ENCODE data around the gene PPP1CC. TPM values are rescaled to one million over a fixed set of nuclear protein-coding genes. Genes with fewer than 3 reads are reported as not detected.

The PPP1CC gene
- total RNA-seq, 1 donor from 2014 or later = 150 TPM

- DNase-seq = no peak
These were observed 55.1 kb downstream of the PPP1CC start for GRCh38 chr12:110687396-110688169.

GRCh38 chr12:110686294-110686903, 56.3 kb downstream of the PPP1CC start:
- DNase-seq = no peak

DNA sequence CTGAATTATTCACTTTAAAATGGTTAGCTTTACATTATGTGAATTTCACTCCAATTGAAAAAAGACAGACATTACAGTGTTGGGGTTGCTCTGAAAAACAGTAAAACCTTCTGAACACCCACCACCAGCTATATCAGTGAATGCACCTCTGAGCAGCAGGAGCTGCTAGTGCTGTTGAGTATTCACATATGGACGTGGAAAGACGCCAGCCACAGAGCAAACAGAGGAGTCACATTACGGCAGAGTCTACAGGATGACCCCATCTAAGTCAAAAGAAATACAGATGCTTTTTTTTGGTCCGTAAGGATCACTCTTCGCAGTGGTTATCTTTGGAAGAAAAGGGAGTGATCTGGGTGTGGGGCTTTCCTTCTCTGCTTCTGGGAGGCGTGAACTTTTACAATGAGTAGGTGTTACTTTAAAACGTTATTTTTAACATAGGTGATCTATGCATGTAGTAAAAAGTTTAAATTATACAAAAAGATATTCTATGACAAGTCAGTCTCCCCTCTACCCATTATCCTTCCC, 58.3 kb downstream of the PPP1CC start:
- no peak for DNase-seq

DNA sequence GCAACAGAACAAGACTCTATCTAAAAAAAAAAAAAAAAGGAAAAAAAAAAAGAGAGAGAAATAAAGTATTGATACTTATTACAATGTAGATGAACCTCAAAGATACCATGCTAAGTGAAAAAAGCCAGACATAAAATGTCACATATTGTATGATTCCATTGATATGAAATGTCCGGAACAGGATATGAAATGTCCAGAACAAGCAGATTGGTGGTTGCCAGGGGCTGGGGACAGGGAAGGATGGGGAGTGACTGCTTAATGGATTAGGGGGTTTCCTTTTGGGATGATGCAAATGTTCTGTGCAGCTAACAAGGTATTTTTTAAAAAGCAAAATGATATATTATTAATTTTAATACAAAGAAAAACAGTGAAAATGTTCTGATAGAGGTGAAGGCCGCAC, 58.8 kb downstream of the PPP1CC start:
- no peak for DNase-seq

GRCh38 chr12:110680032-110680431, 62.7 kb downstream of the PPP1CC start:
- DNase-seq = no peak

- DNase-seq = no peak
These were observed 63.5 kb downstream of the PPP1CC start for GRCh38 chr12:110679201-110679600.

GRCh38 chr12:110677982-110678381, 64.7 kb downstream of the PPP1CC start:
- DNase-seq = no peak

- no peak for DNase-seq
These were observed 65.3 kb downstream of the PPP1CC start for GRCh38 chr12:110677206-110677911.

DNA sequence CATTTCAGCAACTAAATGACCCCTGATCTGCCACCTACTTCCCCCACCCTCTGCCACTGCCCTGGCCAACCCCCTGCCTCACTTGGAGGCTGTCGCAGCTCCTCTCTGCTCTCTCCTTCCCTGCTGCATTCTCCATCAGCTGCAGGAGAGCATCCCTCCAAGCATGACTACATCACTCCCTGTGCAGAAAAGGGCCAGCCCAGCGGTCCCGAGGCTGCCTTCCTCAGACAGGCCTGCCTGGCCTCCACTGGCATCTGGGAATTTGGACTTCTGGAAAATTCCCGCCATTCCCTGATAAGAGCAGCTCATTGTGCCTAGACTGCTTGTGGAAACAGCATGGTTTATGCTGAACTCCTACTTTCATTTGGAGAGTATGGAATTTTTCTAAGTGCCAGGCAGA, 66.5 kb downstream of the PPP1CC start:
- DNase-seq = no peak

GRCh38 chr12:110670161-110670701, 72.5 kb downstream of the PPP1CC start:
- no peak for DNase-seq

Other genes with a start within 250 kb of the PPP1CC start
- gene VPS29, start 240.8 kb downstream of the PPP1CC start, total RNA-seq = 108 TPM
- 0.94 TPM for gene RAD9B, start 240.6 kb downstream of the PPP1CC start, total RNA-seq
- 10.3 TPM for gene PPTC7, start 159.6 kb downstream of the PPP1CC start, total RNA-seq
- 38.1 TPM for gene TCTN1, start 128.8 kb downstream of the PPP1CC start, total RNA-seq
- gene HVCN1, start 53.8 kb downstream of the PPP1CC start, total RNA-seq = 8.3 TPM
- not detected for gene CCDC63, start 104.1 kb upstream of the PPP1CC start, total RNA-seq
- gene MYL2, start 177.7 kb upstream of the PPP1CC start, total RNA-seq = not detected

Measured in occipital lobe (tissue), 2 donors.